Measurements from ENCODE around the gene PRLR. TPM values are rescaled to one million over a fixed set of nuclear protein-coding genes. Genes with fewer than 3 reads are reported as not detected.

PRLR gene
- total and polyA plus RNA-seq, 2 of the 13 experiments (the other 11 are each of a cell fraction or from before 2014, with no cell fraction given): 12.2 to 13.3 TPM

GRCh38 chr5:35233601-35234000 lies 3.3 kb upstream of the PRLR start:
- Histone ChIP-seq H3K9ac (ENCODE audit: insufficient read depth, low read depth, low read length) (no peak overlapping the region), H3K9me3 (ENCODE audit: low read length) (no peaks in the 10 kb centered on the region), H3K79me2 (ENCODE audit: insufficient read depth, low read length) (no peaks in the 10 kb centered on the region), H2AFZ (ENCODE audit: low read length) (no peak overlapping the region), H3K27ac (ENCODE audit: extremely low read length, insufficient read depth, low read length) (no peak overlapping the region), H3K27me3 (ENCODE audit: control insufficient read depth in 1 of 2, insufficient read depth in 2 of 2, low read length in 2 of 2) (no peaks in the 10 kb centered on the region), H3K4me1 (ENCODE audit: insufficient read depth, low read length) (peaks cover 41% of the 10 kb centered on the region), H3K36me3 (replicated peaks in 1 of 2; ENCODE audit: control insufficient read depth in 1 of 2, insufficient read depth in 2 of 2, low read length in 2 of 2) (no peaks in the 10 kb centered on the region), H3K4me3 (replicated peaks in 1 of 3; ENCODE audit: insufficient read depth in 1 of 3, low read depth in 2 of 3, low read length in 3 of 3) (no peak overlapping the region), H4K20me1 (ENCODE audit: insufficient read depth, low read length) (no peaks in the 10 kb centered on the region), H3K4me2 (ENCODE audit: low read depth, low read length) (no peak overlapping the region)
- ATAC-seq: no peak
- POLR2A ChIA-PET: no interaction called here
- FAIRE-seq: no peak
- in situ Hi-C loops (cut with HindIII; ENCODE audit: extremely low pct_ligation_motif_present, low pct_unique_long_range_greater_than_20kb) (loop anchor here (25.0 kb wide), 1 partner anchor 379 kb away; the partner anchor contains the start of gene SPEF2), intact Hi-C loops (cut with micrococcal nuclease; ENCODE audit: unreplicated experiment) (loop anchor here (10.0 kb wide), 1 partner anchor 181 kb away; no protein-coding TSS in a partner anchor)
- TF ChIP-seq ZNF160 (CRISPR knock-in tag; IDR thresholded peaks at IDR 0.05) (no peak), THRA (CRISPR knock-in tag; IDR thresholded peaks at IDR 0.05; ENCODE audit: borderline replicate concordance) (no peak), ZMAT5 (CRISPR knock-in tag; IDR thresholded peaks at IDR 0.05; ENCODE audit: borderline replicate concordance, low read depth) (no peak), ZNF660 (CRISPR knock-in tag; IDR thresholded peaks at IDR 0.05; ENCODE audit: borderline replicate concordance, low read depth) (no peak), HOXA5 (CRISPR knock-in tag; IDR thresholded peaks at IDR 0.05) (no peak), ZBTB43 (CRISPR knock-in tag; conservative IDR thresholded peaks at IDR 0.05) (no peak), ZNF550 (CRISPR knock-in tag; IDR thresholded peaks at IDR 0.05; ENCODE audit: borderline replicate concordance) (no peak), GPBP1L1 (CRISPR knock-in tag; IDR thresholded peaks at IDR 0.05) (no peak), SETDB1 (CRISPR knock-in tag; IDR thresholded peaks at IDR 0.05; ENCODE audit: borderline replicate concordance) (no peak), CBX1 (IDR thresholded peaks at IDR 0.05; ENCODE audit: low read depth) (no peak), HMGXB3 (CRISPR knock-in tag; IDR thresholded peaks at IDR 0.05; ENCODE audit: borderline replicate concordance) (no peak), RARG (CRISPR knock-in tag; IDR thresholded peaks at IDR 0.05; ENCODE audit: low read depth) (no peak), HOXA7 (CRISPR knock-in tag; IDR thresholded peaks at IDR 0.05) (no peak)
- 83% methylated on average over 11 of the region's 11 CpGs for WGBS (ENCODE audit: low lambda C conversion rate)
- BruUV-seq (replicated peaks): no TSS peak
- no peak for DNase-seq (ENCODE audit: low spot score)
- CTCF ChIA-PET (ENCODE audit: low intra/inter-chr PET ratio, low total read pairs): no interaction called here
